K562 (cell line): Measurements from ENCODE around the gene ANKRD65. TPM values are rescaled to one million over a fixed set of nuclear protein-coding genes. Genes with fewer than 3 reads are reported as not detected.
A peak's percentile ranks its signal among the peaks of the same experiment; 100 is the strongest.

Experiments used
- AFF4 ChIP-seq: sonication (generic); formaldehyde crosslinking; IDR thresholded peaks from 2 replicates; pipeline ENCODE4 v1.8.0; 2023; ENCODE audit warnings: mild to moderate bottlenecking, missing genetic modification reagents
- ELF1 ChIP-seq: fragments of 200-800 bp; sonication (Bioruptor generic); IDR thresholded peaks from 2 replicates; pipeline ENCODE4 v1.6.1; 2016; ENCODE audit warnings: missing genetic modification characterization, missing compliant biosample characterization
- ELF2 ChIP-seq: fragments of 250-450 bp; sonication (Bioruptor Pico); IDR thresholded peaks from 2 replicates; pipeline ENCODE4 v1.5.0; 2021; ENCODE audit warnings: mild to moderate bottlenecking
- EP400 ChIP-seq: fragments of 450-650 bp; IDR thresholded peaks from 2 replicates; pipeline ENCODE4 v1.6.1; 2017; ENCODE audit warnings: antibody characterized with exemption, mild to moderate bottlenecking, moderate library complexity
- GABPB1 ChIP-seq: sonication (generic); formaldehyde crosslinking; IDR thresholded peaks from 2 replicates; pipeline ENCODE4 v1.8.0; 2022; ENCODE audit warnings: mild to moderate bottlenecking, missing genetic modification reagents
- NCOA6 ChIP-seq: fragments of 450-650 bp; IDR thresholded peaks from 2 replicates; pipeline ENCODE4 v1.6.1; 2017; ENCODE audit warnings: mild to moderate bottlenecking
- NFE2L1 ChIP-seq: fragments of 450-650 bp; IDR thresholded peaks from 2 replicates; pipeline ENCODE4 v1.6.1; 2016; ENCODE audit warnings: missing genetic modification characterization, low read depth, mild to moderate bottlenecking, missing compliant biosample characterization, moderate library complexity, borderline replicate concordance
- RAD21 ChIP-seq, 2 experiments: fragments of 250-450 bp in 1 of 2; fragments of 450-650 bp in 1 of 2; sonication (Bioruptor Pico) in 1 of 2; formaldehyde crosslinking in 1 of 2; IDR thresholded peaks in 1 of 2; conservative IDR thresholded peaks in 1 of 2; 2 replicates each; pipeline versions ENCODE4 v1.4.0 to v1.8.0; 2020 to 2022; ENCODE audit warnings: mild to moderate bottlenecking in 2 of 2, moderate library complexity in 1 of 2
- SAP30 ChIP-seq: fragments of 200-600 bp; sonication (generic); IDR thresholded peaks from 2 replicates; pipeline ENCODE4 v1.6.1; 2012; ENCODE audit warnings: borderline replicate concordance, low read depth, mild to moderate bottlenecking, moderate library complexity, low read length, control low read depth, inconsistent platforms; ENCODE audit not compliant: insufficient read depth, poor library complexity, severe bottlenecking
- TAF1 ChIP-seq: IDR thresholded peaks from 2 replicates; pipeline ENCODE4 v1.6.1; 2011; ENCODE audit warnings: mild to moderate bottlenecking, low read length, moderate library complexity; ENCODE audit not compliant: insufficient read depth, control insufficient read depth, severe bottlenecking; ENCODE audit errors: extremely low read depth
- ZNF184 ChIP-seq: sonication (generic); formaldehyde crosslinking; IDR thresholded peaks from 2 replicates; pipeline ENCODE4 v1.5.0; 2020; ENCODE audit warnings: missing genetic modification reagents
- ZNF23 ChIP-seq: fragments of 250-450 bp; sonication (Bioruptor Pico); IDR thresholded peaks from 2 replicates; pipeline ENCODE4 v1.4.0; 2020; ENCODE audit warnings: mild to moderate bottlenecking
- ZNF232 ChIP-seq: sonication (generic); formaldehyde crosslinking; IDR thresholded peaks from 2 replicates; pipeline ENCODE4 v1.8.0; 2022; ENCODE audit warnings: mild to moderate bottlenecking, missing genetic modification reagents
- ZNF436 ChIP-seq: fragments of 250-450, 450-650 bp; sonication (Bioruptor Pico); formaldehyde crosslinking; IDR thresholded peaks from 2 replicates; pipeline ENCODE4 v1.7.0; 2020; ENCODE audit warnings: mild to moderate bottlenecking
- ZNF57 ChIP-seq: fragments of 450-650 bp; formaldehyde crosslinking; IDR thresholded peaks from 2 replicates; pipeline ENCODE4 v1.4.0; 2020; ENCODE audit warnings: mild to moderate bottlenecking, moderate library complexity
- ZNF707 ChIP-seq: fragments of 250-450 bp; sonication (Bioruptor Pico); conservative IDR thresholded peaks from 2 replicates; pipeline ENCODE4 v1.8.0; 2022; ENCODE audit warnings: inconsistent platforms, mild to moderate bottlenecking, moderate library complexity
- ZNF764 ChIP-seq: fragments of 250-450 bp; sonication (Bioruptor Pico); IDR thresholded peaks from 2 replicates; pipeline ENCODE4 v1.4.0; 2020; ENCODE audit warnings: low read depth, mild to moderate bottlenecking, moderate library complexity
- ZNF778 ChIP-seq: fragments of 450-650 bp; formaldehyde crosslinking; IDR thresholded peaks from 2 replicates; pipeline ENCODE4 v1.4.0; 2020; ENCODE audit warnings: mild to moderate bottlenecking, moderate library complexity
- polyA plus RNA-seq, 8 experiments: library from polyadenylated mRNA; depleted of rRNA in 4 of 8; stranded (reverse) in 5 of 8; unstranded in 3 of 8; fragments of >200 nt; fragmentation: Nextera tagmentation in 2 of 8; fragmentation: Illumina TruSeq in 1 of 8; extraction: Ambion mirVana in 2 of 8; extraction: Trizol in 1 of 8; gene quantifications; 2 replicates each; pipeline versions ENCODE4 v1.2.1 to v1.2.3, GENCODE V29; 2011 to 2014; ENCODE audit warnings: inconsistent platforms in 1 of 8, missing spikeins in 1 of 8
- total RNA-seq, 7 experiments: library from RNA; depleted of rRNA in 6 of 7; stranded (reverse); fragments of >200 nt in 6 of 7; fragmentation: Illumina TruSeq in 2 of 7; extraction: Trizol in 2 of 7; gene quantifications; 2 replicates each; pipeline versions ENCODE4 v1.2.1 to v1.2.3, GENCODE V29; 2011 to 2021; ENCODE audit warnings: low replicate concordance in 1 of 7
- TF ChIP-seq, protein P1 (sequence below): sonication (generic); formaldehyde crosslinking; IDR thresholded peaks from 2 replicates; pipeline ENCODE4 v1.8.0; 2022; ENCODE audit warnings: missing genetic modification reagents, mild to moderate bottlenecking, borderline replicate concordance
- TF ChIP-seq, protein P2 (sequence below): sonication (generic); formaldehyde crosslinking; IDR thresholded peaks from 2 replicates; pipeline ENCODE4 v1.8.1; 2023; ENCODE audit warnings: mild to moderate bottlenecking, missing genetic modification reagents, moderate library complexity

ANKRD65 gene
- total and polyA plus RNA-seq, 9 of the 15 experiments (the other 6 are each of a cell fraction or from before 2014, with no cell fraction given), result not detected

GRCh38 chr1:1435106-1435903, 14.2 kb upstream of the ANKRD65 start, which contains the start of gene VWA1 (continued):
- TF ChIP-seq, protein P1, sequence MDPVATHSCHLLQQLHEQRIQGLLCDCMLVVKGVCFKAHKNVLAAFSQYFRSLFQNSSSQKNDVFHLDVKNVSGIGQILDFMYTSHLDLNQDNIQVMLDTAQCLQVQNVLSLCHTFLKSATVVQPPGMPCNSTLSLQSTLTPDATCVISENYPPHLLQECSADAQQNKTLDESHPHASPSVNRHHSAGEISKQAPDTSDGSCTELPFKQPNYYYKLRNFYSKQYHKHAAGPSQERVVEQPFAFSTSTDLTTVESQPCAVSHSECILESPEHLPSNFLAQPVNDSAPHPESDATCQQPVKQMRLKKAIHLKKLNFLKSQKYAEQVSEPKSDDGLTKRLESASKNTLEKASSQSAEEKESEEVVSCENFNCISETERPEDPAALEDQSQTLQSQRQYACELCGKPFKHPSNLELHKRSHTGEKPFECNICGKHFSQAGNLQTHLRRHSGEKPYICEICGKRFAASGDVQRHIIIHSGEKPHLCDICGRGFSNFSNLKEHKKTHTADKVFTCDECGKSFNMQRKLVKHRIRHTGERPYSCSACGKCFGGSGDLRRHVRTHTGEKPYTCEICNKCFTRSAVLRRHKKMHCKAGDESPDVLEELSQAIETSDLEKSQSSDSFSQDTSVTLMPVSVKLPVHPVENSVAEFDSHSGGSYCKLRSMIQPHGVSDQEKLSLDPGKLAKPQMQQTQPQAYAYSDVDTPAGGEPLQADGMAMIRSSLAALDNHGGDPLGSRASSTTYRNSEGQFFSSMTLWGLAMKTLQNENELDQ (CRISPR knock-in tag), result no peak
- TF ChIP-seq, protein P2, sequence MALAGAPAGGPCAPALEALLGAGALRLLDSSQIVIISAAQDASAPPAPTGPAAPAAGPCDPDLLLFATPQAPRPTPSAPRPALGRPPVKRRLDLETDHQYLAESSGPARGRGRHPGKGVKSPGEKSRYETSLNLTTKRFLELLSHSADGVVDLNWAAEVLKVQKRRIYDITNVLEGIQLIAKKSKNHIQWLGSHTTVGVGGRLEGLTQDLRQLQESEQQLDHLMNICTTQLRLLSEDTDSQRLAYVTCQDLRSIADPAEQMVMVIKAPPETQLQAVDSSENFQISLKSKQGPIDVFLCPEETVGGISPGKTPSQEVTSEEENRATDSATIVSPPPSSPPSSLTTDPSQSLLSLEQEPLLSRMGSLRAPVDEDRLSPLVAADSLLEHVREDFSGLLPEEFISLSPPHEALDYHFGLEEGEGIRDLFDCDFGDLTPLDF, result peak; percentile 36; the same call in 1 of the 2 replicates
- TF ChIP-seq NCOA6, result no peak
- TF ChIP-seq ZNF23 (CRISPR knock-in tag), result no peak
- TF ChIP-seq ZNF778 (CRISPR knock-in tag), result no peak
- no peak for TF ChIP-seq RAD21 (CRISPR knock-in tag; conservative IDR thresholded peaks at IDR 0.05 in 1 of 2, IDR thresholded peaks at IDR 0.05 in 1 of 2)
- no peak for TF ChIP-seq ZNF436 (CRISPR knock-in tag)
- no peak for TF ChIP-seq ZNF232 (CRISPR knock-in tag)
- no peak for TF ChIP-seq ZNF707 (CRISPR knock-in tag)
- no peak for TF ChIP-seq ZNF764 (CRISPR knock-in tag)
- no peak for TF ChIP-seq ELF2
- TF ChIP-seq SAP30, result peak; percentile 45
- no peak for TF ChIP-seq GABPB1 (CRISPR knock-in tag)
- no peak for TF ChIP-seq ZNF57
- no peak for TF ChIP-seq ELF1 (tag)
- TF ChIP-seq ZNF184 (CRISPR knock-in tag), result no peak
- no peak for TF ChIP-seq NFE2L1 (tag)
- TF ChIP-seq AFF4 (CRISPR knock-in tag), result no peak
- no peak for TF ChIP-seq EP400
- TF ChIP-seq TAF1, result no peak
